Nephron (organoid): ENCODE data around the gene MTERF4.
A peak's percentile ranks its signal among the peaks of the same experiment; 100 is the strongest.

ENCODE experiments used
- H3K27ac Mint-ChIP-seq, 3 experiments: 2 replicates each; pipeline ENCODE4 v1.8.0; 2020; ENCODE audit warnings: mixed read lengths in 3 of 3, mild to moderate bottlenecking in 2 of 3, moderate library complexity in 1 of 3
- H3K27me3 Mint-ChIP-seq: 2 replicates; pipeline ENCODE4 v1.8.0; 2021; ENCODE audit warnings: low read depth, mild to moderate bottlenecking, moderate library complexity, mixed read lengths
- H3K36me3 Mint-ChIP-seq: 2 replicates; pipeline ENCODE4 v1.8.0; 2020; ENCODE audit warnings: low read depth, mixed read lengths
- H3K4me1 Mint-ChIP-seq: 2 replicates; pipeline ENCODE4 v1.8.0; 2020; ENCODE audit warnings: mixed read lengths
- H3K4me3 Mint-ChIP-seq, 3 experiments: 2 replicates each; pipeline ENCODE4 v1.8.0; 2020; ENCODE audit warnings: mild to moderate bottlenecking in 3 of 3, mixed read lengths in 3 of 3, moderate library complexity in 2 of 3
- H3K9me3 Mint-ChIP-seq: 2 replicates; pipeline ENCODE4 v1.8.0; 2020; ENCODE audit warnings: mixed read lengths
- TF ChIP-seq, protein P1 (sequence below), 3 experiments: fragments of 200-600 bp; sonication (generic); IDR thresholded peaks; one replicate each; pipeline ENCODE4 v1.5.0; 2021; ENCODE audit warnings: antibody characterized with exemption in 3 of 3; ENCODE audit not compliant: unreplicated experiment in 3 of 3

The MTERF4 gene

DNA sequence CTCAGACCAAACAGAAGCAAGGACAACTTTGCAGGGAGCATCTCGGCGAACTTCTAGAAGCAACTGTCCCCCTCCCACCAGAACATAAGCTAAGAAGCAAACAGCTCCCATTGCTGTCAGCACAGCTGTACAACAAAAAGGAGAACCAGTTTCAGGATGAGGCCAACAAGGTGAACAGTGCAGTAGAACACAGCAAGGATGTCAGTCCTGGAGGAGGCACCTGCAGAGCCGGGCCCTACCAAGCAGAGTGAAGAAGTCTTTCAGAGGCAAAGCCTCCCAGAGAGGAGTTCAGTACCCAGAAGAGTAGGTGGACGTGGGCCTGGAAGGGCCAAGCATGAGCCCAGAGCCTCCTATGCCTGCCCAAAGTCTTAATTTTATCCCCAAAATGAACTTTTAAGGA is 46.2 kb upstream of the MTERF4 start:
- no peaks in the 10 kb centered on the region for H3K9me3 Mint-ChIP-seq
- TF ChIP-seq, protein P1, sequence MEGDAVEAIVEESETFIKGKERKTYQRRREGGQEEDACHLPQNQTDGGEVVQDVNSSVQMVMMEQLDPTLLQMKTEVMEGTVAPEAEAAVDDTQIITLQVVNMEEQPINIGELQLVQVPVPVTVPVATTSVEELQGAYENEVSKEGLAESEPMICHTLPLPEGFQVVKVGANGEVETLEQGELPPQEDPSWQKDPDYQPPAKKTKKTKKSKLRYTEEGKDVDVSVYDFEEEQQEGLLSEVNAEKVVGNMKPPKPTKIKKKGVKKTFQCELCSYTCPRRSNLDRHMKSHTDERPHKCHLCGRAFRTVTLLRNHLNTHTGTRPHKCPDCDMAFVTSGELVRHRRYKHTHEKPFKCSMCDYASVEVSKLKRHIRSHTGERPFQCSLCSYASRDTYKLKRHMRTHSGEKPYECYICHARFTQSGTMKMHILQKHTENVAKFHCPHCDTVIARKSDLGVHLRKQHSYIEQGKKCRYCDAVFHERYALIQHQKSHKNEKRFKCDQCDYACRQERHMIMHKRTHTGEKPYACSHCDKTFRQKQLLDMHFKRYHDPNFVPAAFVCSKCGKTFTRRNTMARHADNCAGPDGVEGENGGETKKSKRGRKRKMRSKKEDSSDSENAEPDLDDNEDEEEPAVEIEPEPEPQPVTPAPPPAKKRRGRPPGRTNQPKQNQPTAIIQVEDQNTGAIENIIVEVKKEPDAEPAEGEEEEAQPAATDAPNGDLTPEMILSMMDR (IDR thresholded peaks at IDR 0.05; ENCODE audit: unreplicated experiment in 3 of 3) = no peak
- H3K27me3 Mint-ChIP-seq = peaks cover 4% of the 10 kb centered on the region
- H3K36me3 Mint-ChIP-seq = peaks cover 2% of the 10 kb centered on the region
- H3K27ac Mint-ChIP-seq = peak overlapping the region; percentile 2 to 69 (median 21)
- peak overlapping the region; percentile 94 to 97 (median 97) for H3K4me3 Mint-ChIP-seq
- peaks cover 25% of the 10 kb centered on the region for H3K4me1 Mint-ChIP-seq

DNA sequence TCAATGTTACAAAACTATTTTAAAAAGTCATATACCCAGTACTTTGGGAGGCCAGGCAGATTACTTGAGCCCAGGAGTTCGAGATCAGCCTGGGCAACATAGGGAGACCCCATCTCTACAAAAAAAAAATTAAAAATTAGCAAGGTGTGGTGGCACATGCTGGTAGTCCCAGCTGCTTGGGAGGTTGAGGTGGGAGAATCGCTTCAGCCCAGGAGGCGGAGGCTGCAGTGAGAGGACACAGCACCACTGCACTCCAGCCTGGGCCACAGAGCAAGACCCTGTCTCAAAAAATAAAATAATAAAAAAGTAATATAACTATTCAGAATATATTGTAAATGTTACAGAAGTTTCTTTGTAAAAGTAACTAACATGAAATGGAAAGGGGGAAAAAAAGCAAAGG is 45.2 kb upstream of the MTERF4 start:
- H3K9me3 Mint-ChIP-seq = no peaks in the 10 kb centered on the region

DNA sequence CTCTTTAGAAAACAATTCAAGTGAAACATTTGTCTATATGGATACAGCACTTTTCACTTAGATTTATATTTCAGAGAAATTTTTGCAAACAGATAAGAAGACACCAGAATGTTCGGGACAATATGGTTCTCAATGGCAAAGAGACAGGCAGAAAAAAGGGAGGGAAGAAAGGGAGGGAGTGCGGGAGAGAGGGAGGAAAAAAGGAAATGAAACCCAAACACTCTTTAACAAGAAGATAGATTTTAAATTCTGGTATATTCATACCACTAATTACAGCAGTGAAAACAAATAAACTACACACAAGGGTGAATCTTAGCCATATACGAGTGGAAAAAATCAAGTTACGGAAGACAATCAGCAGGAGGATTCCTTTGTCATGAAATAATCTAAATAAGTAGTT is 44.2 kb upstream of the MTERF4 start:
- H3K4me3 Mint-ChIP-seq = peak overlapping the region; percentile 26 to 65 (median 45)
- no peaks in the 10 kb centered on the region for H3K9me3 Mint-ChIP-seq
- peak overlapping the region in 1 of 3 experiments; percentile 33 for H3K27ac Mint-ChIP-seq
- H3K27me3 Mint-ChIP-seq = peaks cover 4% of the 10 kb centered on the region
- no peaks in the 10 kb centered on the region for H3K36me3 Mint-ChIP-seq
- H3K4me1 Mint-ChIP-seq = peaks cover 13% of the 10 kb centered on the region
- TF ChIP-seq, protein P1 (IDR thresholded peaks at IDR 0.05; ENCODE audit: unreplicated experiment in 3 of 3) = no peak

More for the DNA sequence above, 45.2 kb upstream of the MTERF4 start:
- Mint-ChIP-seq H3K4me1 (peaks cover 24% of the 10 kb centered on the region), H3K27me3 (peaks cover 4% of the 10 kb centered on the region), H3K4me3 (peak overlapping the region; percentile 94 to 97 (median 97)), H3K27ac (no peak overlapping the region), H3K36me3 (no peaks in the 10 kb centered on the region)
- TF ChIP-seq, protein P1 (IDR thresholded peaks at IDR 0.05; ENCODE audit: unreplicated experiment in 3 of 3) = no peak

DNA sequence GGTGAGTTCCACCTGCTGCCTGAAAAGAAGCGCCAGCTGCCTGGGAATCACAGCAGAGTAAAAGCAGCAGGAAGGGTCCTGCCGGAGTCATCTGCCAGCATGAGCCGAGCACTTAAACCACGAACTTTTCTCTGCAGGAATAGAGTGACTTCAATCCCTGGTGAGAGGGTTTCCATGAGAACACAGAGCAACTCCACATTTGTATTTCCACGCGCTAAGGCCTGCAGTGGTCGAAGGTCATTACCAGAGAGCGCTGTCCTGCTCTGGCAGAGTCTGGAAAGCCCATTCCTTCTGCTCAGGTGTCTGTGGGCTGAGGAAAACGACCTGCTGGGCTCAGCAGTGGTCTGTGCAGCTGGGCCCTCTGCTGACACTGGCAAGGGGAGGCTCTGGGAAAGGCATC is 40.5 kb upstream of the MTERF4 start:
- Mint-ChIP-seq H3K27ac (no peak overlapping the region), H3K4me3 (no peak overlapping the region), H3K9me3 (no peaks in the 10 kb centered on the region), H3K36me3 (peaks cover 12% of the 10 kb centered on the region), H3K27me3 (peaks cover 4% of the 10 kb centered on the region), H3K4me1 (no peaks in the 10 kb centered on the region)
- TF ChIP-seq, protein P1 (IDR thresholded peaks at IDR 0.05; ENCODE audit: unreplicated experiment in 3 of 3) = no peak

DNA sequence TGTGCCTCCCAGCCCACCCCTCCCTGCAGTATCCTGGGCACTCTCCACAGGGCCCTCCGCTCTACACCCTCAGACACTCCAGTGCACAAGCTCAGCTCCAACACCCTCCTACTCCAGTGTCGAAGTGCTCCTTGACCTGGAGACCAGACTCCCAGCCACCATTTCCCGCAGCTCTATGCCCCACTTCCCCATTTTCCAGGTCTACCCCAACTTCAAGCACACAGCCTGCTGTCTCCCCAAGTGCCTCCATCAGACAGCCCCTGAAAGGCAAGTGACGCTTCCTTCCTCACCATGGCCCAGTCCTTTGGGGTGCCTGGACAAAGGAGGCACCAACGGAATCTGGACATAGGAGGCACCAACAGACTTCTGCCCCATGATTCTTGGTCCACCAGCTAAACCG is 40.0 kb upstream of the MTERF4 start:
- TF ChIP-seq, protein P1 (IDR thresholded peaks at IDR 0.05; ENCODE audit: unreplicated experiment in 3 of 3) = no peak
- no peaks in the 10 kb centered on the region for H3K9me3 Mint-ChIP-seq
- peaks cover 4% of the 10 kb centered on the region for H3K27me3 Mint-ChIP-seq
- no peaks in the 10 kb centered on the region for H3K4me1 Mint-ChIP-seq
- H3K4me3 Mint-ChIP-seq = no peak overlapping the region
- H3K36me3 Mint-ChIP-seq = peaks cover 12% of the 10 kb centered on the region
- H3K27ac Mint-ChIP-seq = no peak overlapping the region

DNA sequence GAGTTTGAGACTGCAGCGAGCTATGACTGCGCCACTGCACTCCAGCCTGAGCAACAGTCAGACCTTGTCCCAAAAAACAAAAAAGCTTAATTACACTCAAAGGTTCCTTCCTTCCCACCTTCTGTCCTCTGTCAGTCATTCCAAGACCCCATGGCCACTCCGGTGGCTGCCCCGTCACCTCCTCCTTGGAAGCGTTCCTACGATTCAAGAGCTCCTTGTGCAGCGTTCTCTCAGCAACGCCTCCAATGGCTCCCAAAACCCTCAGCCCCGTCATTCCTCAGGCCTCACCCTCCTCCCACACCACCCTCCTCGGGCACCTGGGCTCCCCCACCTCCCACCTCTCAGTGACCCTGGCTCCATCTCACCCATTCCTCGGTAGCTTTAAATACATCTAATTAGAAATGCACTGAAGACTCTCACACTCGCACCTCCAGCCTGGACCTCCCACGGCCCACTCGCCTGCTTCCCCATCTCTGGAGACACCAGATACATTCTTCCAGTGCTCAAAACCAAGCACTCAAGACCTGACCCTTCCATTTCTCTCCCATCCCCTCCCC is 39.2 kb upstream of the MTERF4 start:
- TF ChIP-seq, protein P1 (IDR thresholded peaks at IDR 0.05; ENCODE audit: unreplicated experiment in 3 of 3) = no peak
- H3K27ac Mint-ChIP-seq = no peak overlapping the region

More for the DNA sequence above, 39.2 kb upstream of the MTERF4 start:
- Mint-ChIP-seq H3K4me3 (no peak overlapping the region), H3K9me3 (no peaks in the 10 kb centered on the region), H3K27me3 (peaks cover 4% of the 10 kb centered on the region), H3K4me1 (no peaks in the 10 kb centered on the region), H3K36me3 (peaks cover 12% of the 10 kb centered on the region)
